OCI-LY3 (cell line): Measurements from ENCODE around the gene RPS17.

Experiments
- CTCF ChIP-seq: fragments of 200-600, 300-600 bp; sonication (generic); IDR thresholded peaks from 2 replicates; pipeline ENCODE4 v1.5.1; 2014; ENCODE audit warnings: antibody characterized with exemption, low read length, low read depth
- EZH2phosphoT487 ChIP-seq: fragments of 200-600 bp; shearing (Covaris generic); IDR thresholded peaks from 2 replicates; pipeline ENCODE4 v1.6.1; 2018; ENCODE audit warnings: antibody characterized with exemption, mixed run types, low read depth

DNA sequence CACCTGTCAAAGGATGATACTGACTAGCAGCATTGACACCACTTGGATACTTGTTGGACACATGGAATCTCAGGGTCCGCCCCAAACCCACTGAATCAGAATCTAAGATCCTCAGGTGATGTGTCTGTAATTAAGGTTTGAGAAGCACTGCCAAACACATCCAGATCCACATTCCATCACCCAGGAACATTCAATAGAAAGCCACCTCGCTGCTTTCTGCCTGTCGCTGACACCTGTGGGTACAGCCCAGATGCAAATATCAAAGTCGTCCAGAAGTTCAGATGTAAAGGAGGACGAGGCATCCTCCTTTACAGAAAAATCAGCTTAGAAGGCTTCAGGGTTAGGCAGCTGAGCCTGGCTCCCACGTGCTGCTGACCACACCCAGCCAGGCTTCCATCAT lies 5.2 kb upstream of the RPS17 start:
- TF ChIP-seq CTCF = no peak
- no peak for TF ChIP-seq EZH2phosphoT487
